D341Med (cell line): Measurements from ENCODE around the gene SULT1A1.
A peak's percentile ranks its signal among the peaks of the same experiment; 100 is the strongest.

ENCODE experiments used
- DNase-seq: peaks from one replicate; pipeline ENCODE4 v3.0.0; 2012; ENCODE audit warnings: low spot score

SULT1A1 gene

DNA sequence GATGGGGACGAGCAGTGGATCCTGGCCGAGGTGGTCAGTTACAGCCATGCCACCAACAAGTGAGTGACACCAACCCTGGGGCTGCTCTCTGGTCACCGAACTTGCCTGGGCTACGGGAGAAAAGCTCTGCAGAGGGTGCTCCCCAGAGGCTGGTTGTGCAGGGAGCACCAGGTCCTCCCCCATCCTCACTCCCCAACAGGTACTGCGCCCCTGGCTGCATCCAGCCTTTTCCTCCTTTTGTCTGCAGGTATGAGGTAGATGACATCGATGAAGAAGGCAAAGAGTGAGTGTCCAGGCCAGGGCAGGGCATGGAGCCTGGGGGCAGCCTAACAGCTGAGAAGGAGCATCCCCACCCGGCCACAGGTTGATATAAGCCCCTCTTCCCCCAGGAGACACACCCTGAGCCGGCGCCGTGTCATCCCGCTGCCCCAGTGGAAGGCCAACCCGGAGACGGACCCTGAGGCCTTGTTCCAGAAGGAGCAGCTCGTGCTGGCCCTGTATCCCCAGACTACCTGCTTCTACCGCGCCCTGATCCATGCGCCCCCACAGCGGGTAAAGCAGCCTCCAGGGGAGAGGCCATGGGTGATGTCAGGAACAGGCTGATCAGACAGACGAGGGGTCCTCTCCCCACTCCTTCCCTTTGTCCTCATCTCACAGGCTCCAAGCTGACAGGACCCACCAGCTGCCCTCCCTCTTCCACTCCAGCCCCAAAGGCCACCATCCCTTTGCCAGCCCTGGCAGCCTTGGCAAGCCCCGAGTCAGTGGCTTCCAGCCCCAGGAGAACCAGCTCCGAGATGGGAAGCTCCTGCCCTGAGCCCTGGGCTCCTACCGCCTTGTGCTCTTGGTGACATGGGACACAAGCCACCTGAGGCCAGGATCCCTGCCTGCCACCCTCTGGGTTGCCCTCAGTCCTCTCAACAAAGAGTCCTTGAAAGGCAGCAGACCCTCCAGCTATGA, 19.2 kb downstream of the SULT1A1 start:
- no peak for DNase-seq

- DNase-seq, result no peak
These were observed 19.9 kb downstream of the SULT1A1 start for GRCh38 chr16:28589930-28590329.

GRCh38 chr16:28589069-28589468, 20.8 kb downstream of the SULT1A1 start:
- no peak for DNase-seq

GRCh38 chr16:28587386-28587785, 22.5 kb downstream of the SULT1A1 start:
- DNase-seq, result no peak

DNA sequence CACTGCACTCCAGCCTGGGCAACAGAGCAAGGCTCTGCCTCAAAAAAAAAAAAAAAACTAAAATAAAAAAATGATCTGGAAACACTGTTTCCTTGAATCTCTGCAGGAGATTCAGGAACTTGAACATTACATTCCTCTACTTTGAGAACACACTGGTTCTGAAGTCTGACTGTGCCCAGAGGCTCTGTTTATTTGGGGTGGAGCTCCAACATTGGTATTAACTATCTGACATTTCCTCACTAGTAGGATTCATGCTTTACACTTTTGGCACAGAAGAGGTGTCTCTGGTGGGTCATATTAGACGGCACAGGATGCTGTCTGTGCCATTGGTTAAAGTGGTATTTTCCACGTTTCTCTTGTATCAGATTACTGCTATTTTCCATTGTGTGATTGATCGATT, 23.4 kb downstream of the SULT1A1 start:
- no peak for DNase-seq

DNA sequence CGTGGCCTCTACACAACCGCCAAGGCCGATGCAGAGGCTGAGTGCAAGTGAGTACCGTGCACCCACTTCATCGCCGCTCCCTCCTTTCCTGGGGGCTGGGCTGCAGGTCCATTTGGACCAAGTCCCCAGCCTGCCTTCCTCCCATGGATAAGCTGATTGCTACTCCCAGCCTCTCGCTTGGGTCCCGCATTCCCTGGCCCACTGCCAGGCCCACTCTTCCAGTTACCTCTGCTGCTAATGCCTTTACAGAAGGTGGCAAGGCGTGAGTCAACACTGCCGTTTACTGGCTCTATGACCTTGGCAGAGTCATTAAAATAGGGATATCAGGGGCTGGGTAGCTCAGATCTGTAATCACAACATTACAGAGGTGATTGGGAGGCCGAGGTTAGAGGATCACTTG, 24.2 kb downstream of the SULT1A1 start:
- DNase-seq, result no peak

DNA sequence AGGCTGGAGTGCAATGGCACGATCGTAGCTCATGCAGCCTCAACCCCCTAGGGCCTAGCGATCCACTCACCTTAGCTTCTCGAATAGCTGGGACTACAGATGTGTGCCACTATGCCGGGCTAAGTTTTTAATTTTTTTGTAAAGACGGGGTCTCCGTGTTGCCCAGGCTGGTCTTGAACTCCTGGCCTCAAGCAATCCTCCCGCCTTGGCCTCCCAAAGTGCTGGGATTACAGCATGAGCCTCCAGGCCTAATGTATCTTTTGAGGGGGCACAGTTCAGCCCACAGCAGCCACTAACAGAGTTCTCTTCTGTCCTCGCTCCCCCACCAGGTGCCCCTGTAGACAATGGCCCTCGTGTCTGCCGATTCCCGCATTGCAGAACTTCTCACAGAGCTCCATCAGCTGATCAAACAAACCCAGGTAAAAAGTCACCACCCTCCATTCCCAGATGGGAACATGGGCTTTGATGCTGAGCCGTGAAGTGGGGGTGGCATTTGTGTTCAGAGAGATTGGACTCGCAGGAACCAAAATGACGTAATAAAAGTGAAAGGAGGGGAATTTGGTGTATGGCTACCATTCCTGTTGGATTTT, 29.0 kb downstream of the SULT1A1 start:
- no peak for DNase-seq

- DNase-seq, result no peak
These were observed 34.3 kb downstream of the SULT1A1 start for GRCh38 chr16:28575446-28576109.

GRCh38 chr16:28574925-28575324, 34.9 kb downstream of the SULT1A1 start:
- DNase-seq, result no peak

- no peak for DNase-seq
These were observed 35.8 kb downstream of the SULT1A1 start for GRCh38 chr16:28573738-28574718.

- no peak for DNase-seq
These were observed 36.9 kb downstream of the SULT1A1 start for GRCh38 chr16:28572696-28573510.

GRCh38 chr16:28569968-28570752, 39.7 kb downstream of the SULT1A1 start:
- no peak for DNase-seq

DNA sequence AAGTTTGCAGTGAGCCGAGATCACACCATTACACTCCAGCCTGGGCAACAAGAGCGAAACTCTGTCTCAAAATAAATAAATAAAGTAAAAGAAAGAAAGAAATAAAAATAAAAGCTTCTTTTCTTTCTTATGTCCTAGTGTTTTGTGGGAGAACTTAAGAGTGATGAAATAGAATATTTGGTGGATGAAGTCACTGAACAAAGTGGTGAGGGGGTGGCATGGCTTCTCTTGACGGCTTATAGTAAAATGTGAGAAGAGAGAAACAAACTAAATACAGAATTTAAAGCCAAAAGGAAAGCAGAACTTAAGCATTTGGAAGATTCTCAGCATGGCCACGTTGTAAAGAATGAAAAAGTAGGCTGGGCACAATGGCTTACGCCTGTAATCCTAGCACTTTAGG, 40.8 kb downstream of the SULT1A1 start:
- DNase-seq, result no peak

GRCh38 chr16:28567292-28567691, 42.6 kb downstream of the SULT1A1 start:
- DNase-seq, result no peak

- peak; percentile 64 for DNase-seq
These were observed 43.5 kb downstream of the SULT1A1 start for GRCh38 chr16:28566233-28566925.

- no peak for DNase-seq
These were observed 46.6 kb downstream of the SULT1A1 start for GRCh38 chr16:28563218-28563617.

DNA sequence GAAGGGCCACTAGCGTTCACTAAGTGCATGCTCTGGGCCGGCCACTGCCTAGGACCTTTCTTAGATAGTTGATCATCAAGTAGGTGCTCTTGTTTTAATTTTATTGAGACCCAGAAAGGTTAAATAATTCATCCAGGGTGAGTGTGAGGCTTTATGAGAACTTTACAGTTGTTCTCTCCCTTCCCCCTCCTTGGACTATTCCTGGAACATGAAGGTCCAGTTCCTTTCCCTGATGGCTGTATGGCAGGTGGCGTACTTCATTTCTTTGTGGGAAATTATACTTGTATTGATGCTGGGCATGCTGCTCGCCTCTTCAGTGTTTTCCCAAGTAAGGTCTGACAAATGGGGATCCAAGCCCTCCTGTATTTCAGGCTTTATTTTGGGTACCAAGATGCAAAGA, 47.6 kb downstream of the SULT1A1 start:
- DNase-seq, result no peak

DNA sequence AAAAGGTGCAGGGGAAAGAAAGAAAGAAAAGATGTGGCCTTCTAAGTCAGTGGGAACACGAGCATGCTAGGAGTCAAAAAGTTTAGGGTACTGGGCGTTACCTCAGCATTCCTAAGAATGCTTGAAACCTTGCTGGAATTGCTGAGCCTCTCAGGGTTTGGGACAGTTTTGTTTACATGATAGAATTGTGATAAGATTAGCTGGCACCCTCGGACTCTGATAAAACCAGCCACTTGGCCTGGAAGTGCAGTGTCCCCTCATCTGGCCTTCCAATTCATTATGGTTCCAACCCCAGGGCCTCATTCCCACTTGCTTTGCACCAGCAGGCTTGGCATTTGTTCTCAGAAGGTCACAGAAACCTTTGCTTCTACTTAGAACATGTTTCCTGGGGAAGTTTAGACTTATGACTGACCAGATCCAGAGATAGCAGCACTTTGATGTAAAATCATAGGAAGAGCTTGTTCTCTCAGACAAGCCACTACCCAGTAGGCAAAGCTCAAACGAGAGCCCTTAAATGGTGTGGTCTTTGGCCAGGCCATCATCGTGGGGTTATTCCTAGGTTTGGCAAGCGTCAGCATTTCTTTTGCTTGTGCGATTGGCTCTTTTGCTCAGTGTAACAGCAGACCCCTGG, 48.2 kb downstream of the SULT1A1 start:
- DNase-seq, result no peak

GRCh38 chr16:28558456-28558855, 51.4 kb downstream of the SULT1A1 start:
- DNase-seq, result no peak
